Measurements from ENCODE around the gene CCNJ. TPM values are rescaled to one million over a fixed set of nuclear protein-coding genes. Genes with fewer than 3 reads are reported as not detected.

Gene CCNJ
- total and polyA plus RNA-seq, 9 of the 15 experiments (the other 6 are each of a cell fraction or from before 2014, with no cell fraction given), result 0.69 to 15.7 (median 9.2) TPM

- no peak for TF ChIP-seq ZNF174 (CRISPR knock-in tag; IDR thresholded peaks at IDR 0.05)
These were observed 2.2 kb upstream of the CCNJ start (continued) for GRCh38 chr10:96041146-96041545.

GRCh38 chr10:96043893-96044715, 721 bp downstream of the CCNJ start:
- FAIRE-seq (peak; percentile 51), ATAC-seq (peak; percentile 73), DNase-seq (ENCODE audit: extremely low read depth in 1 of 4, low spot score in 3 of 4) (peak; percentile 51 to 62 (median 58))
- CTCF ChIA-PET (ENCODE audit: low intra/inter-chr PET ratio), result interaction anchor here (0.6 kb wide), 1 partner anchor 283 kb away, joined by 3 read pairs; no protein-coding TSS in a partner anchor
- peak overlapping the region; percentile 95 for H2AFZ ChIP-seq (ENCODE audit: low read depth, low read length)
- H3K27ac ChIP-seq (ENCODE audit: extremely low read depth, low read depth, low read length), result peak overlapping the region; percentile 89
- POLR2A ChIA-PET, result interaction anchor here (0.7 to 2.9 kb wide), 5 partner anchors 10 to 86 kb away, joined by 3 to 17 read pairs (median 3); partner anchors contain the start of gene ZNF518A
- in situ Hi-C loops (cut with MboI), result no loop called here
- H4K20me1 ChIP-seq (replicated peaks; ENCODE audit: control insufficient read depth, insufficient read depth, low read length), result 0 out of 2 replicates have a peak, but pooled peaks cover 4% of the 10 kb centered on the region
- peak overlapping the region; percentile 84 for H3K4me2 ChIP-seq (ENCODE audit: insufficient read depth, low read length)
- no peaks in the 10 kb centered on the region for H3K9me1 ChIP-seq (ENCODE audit: control insufficient read depth, insufficient read depth, low read length)
- H3K9ac ChIP-seq (ENCODE audit: insufficient read depth in 1 of 2, low read depth in 2 of 2, low read length in 2 of 2), result peak overlapping the region; percentile 89 to 98
- H3K4me3 ChIP-seq, result peak overlapping the region; percentile 75
- under 1% methylated on average over 19 of the region's 58 CpGs for WGBS (ENCODE audit: insufficient coverage, low coverage, missing lambda C conversion rate)
- peaks cover 27% of the 10 kb centered on the region; the same call in 2 of the 3 replicates for H3K36me3 ChIP-seq (ENCODE audit: control insufficient read depth, insufficient read depth, low read length)
- no TSS peak for BruUV-seq (replicated peaks)
- intact Hi-C loops (cut with micrococcal nuclease), result loop anchor here (10.0 kb wide), 1 partner anchor 181 kb away; no protein-coding TSS in a partner anchor
- peaks cover 11 to 16% of the 10 kb centered on the region in 2 experiments; a peak in 4 of 5 replicates for H3K4me1 ChIP-seq (replicated peaks in 1 of 2; ENCODE audit: control insufficient read depth in 2 of 2, insufficient read depth in 2 of 2, low read length in 2 of 2)
- peaks cover 60% of the 10 kb centered on the region for H3K79me2 ChIP-seq (ENCODE audit: control insufficient read depth, insufficient read depth, low read length)
- no peaks in the 10 kb centered on the region for H3K9me3 ChIP-seq (replicated peaks; ENCODE audit: control insufficient read depth, insufficient read depth, low read depth, low read length)
- H3K27me3 ChIP-seq (ENCODE audit: control insufficient read depth in 2 of 2, insufficient read depth in 2 of 2, low read length in 2 of 2), result no peaks in the 10 kb centered on the region
- TF ChIP-seq ZNF639 (CRISPR knock-in tag; conservative IDR thresholded peaks at IDR 0.05 in 1 of 2, IDR thresholded peaks at IDR 0.05 in 1 of 2) (no peak), ZNF75A (CRISPR knock-in tag; IDR thresholded peaks at IDR 0.05) (no peak), HLTF (IDR thresholded peaks at IDR 0.05) (no peak), TCF3 (CRISPR knock-in tag; IDR thresholded peaks at IDR 0.05) (no peak), ZNF274 (IDR thresholded peaks at IDR 0.05; ENCODE audit: borderline replicate concordance, low read depth, low read length) (no peak), THRB (CRISPR knock-in tag; conservative IDR thresholded peaks at IDR 0.05) (no peak), TAF7 (tag; IDR thresholded peaks at IDR 0.05) (peak; percentile 25; the same call in 1 of the 2 replicates), CHD1 (IDR thresholded peaks at IDR 0.05; ENCODE audit: low read length) (peak; percentile 72), ZNF408 (CRISPR knock-in tag; IDR thresholded peaks at IDR 0.05; ENCODE audit: low read depth) (no peak), ZNF263 (CRISPR knock-in tag; IDR thresholded peaks at IDR 0.05; ENCODE audit: borderline replicate concordance) (no peak), E2F6 (IDR thresholded peaks at IDR 0.05; ENCODE audit: borderline replicate concordance in 1 of 2, extremely low read depth in 1 of 2, insufficient read depth in 1 of 2, insufficient read length in 1 of 2, low read depth in 1 of 2, low read length in 1 of 2, poor library complexity in 1 of 2, severe bottlenecking in 1 of 2) (peak in 1 of 2 experiments; percentile 62), MTF1 (CRISPR knock-in tag; IDR thresholded peaks at IDR 0.05; ENCODE audit: borderline replicate concordance) (no peak)

Measured in K562 (cell line).